KOPT-K1 (cell line): Measurements from ENCODE around the gene STH.

Experiments used
- H3K27ac ChIP-seq: fragments of 200-600 bp; sonication (generic); 2 replicates; pipeline ENCODE4 v1.5.1; 2016; ENCODE audit warnings: antibody characterized with exemption, mild to moderate bottlenecking, low read depth, low read length; ENCODE audit not compliant: poor library complexity, severe bottlenecking
- H3K36me3 ChIP-seq: fragments of 200-600 bp; sonication (generic); 2 replicates; pipeline ENCODE4 v1.5.1; 2017; ENCODE audit warnings: antibody characterized with exemption, mild to moderate bottlenecking, low read length, moderate library complexity; ENCODE audit not compliant: insufficient read depth
- H3K9me3 ChIP-seq: fragments of 200-600 bp; sonication (generic); 2 replicates; pipeline ENCODE4 v1.5.1; 2017; ENCODE audit warnings: antibody characterized with exemption, low read length, mild to moderate bottlenecking; ENCODE audit not compliant: insufficient read depth, poor library complexity, severe bottlenecking

STH gene

DNA sequence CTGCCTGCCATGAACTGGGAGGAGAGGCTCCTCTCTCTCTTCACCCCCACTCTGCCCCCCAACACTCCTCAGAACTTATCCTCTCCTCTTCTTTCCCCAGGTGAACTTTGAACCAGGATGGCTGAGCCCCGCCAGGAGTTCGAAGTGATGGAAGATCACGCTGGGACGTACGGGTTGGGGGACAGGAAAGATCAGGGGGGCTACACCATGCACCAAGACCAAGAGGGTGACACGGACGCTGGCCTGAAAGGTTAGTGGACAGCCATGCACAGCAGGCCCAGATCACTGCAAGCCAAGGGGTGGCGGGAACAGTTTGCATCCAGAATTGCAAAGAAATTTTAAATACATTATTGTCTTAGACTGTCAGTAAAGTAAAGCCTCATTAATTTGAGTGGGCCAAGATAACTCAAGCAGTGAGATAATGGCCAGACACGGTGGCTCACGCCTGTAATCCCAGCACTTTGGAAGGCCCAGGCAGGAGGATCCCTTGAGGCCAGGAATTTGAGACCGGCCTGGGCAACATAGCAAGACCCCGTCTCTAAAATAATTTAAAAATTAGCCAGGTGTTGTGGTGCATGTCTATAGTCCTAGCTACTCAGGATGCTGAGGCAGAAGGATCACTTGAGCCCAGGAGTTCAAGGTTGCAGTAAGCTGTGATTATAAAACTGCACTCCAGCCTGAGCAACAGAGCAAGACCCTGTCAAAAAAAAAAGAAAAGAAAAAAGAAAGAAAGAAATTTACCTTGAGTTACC lies 36.7 kb upstream of the STH start:
- H3K36me3 ChIP-seq = no peaks in the 10 kb centered on the region
- H3K9me3 ChIP-seq = no peaks in the 10 kb centered on the region
- no peak overlapping the region for H3K27ac ChIP-seq

DNA sequence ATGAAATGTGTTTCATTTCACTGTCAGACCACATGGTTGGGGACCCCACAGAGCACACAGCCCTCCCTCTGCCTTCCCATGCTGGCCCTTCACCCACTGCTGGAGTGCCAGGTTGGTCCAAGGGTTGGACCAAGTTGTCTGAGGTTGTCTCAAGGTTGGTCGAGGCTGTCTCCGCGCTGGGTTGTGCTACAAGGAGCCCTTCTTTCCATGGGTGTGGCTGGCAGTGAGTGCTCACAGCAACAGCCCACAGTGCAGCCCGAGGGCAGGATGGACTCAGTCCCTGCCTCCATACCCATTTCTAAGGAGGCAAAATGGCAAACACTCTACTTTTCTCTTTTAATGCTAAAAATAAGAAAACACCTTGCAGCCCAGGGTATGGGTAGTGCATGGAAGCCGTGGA lies 35.8 kb upstream of the STH start:
- Histone ChIP-seq H3K27ac (no peak overlapping the region), H3K36me3 (no peaks in the 10 kb centered on the region)

DNA sequence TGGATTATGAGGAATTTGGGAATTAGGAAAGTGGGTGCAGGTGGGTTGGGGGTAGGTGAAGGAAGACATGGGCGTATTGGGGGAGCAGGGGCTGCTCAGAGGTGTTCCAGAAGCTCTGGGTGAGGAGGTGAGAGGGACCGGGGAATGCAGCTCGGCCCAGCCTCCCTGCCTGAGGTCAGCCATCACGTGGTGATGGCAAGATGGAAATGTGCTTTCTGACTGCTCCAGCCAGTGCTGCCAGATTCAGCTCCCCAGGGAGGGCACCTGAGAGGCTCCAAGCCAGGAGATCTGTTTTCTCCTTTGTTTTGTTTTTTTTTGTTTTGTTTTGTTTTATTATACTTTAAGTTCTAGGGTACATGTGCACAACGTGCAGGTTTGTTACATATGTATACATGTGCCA lies 35.2 kb upstream of the STH start:
- H3K9me3 ChIP-seq = no peaks in the 10 kb centered on the region
- no peaks in the 10 kb centered on the region for H3K36me3 ChIP-seq
- H3K27ac ChIP-seq = no peak overlapping the region

More for the DNA sequence above, 35.8 kb upstream of the STH start:
- no peaks in the 10 kb centered on the region for H3K9me3 ChIP-seq

DNA sequence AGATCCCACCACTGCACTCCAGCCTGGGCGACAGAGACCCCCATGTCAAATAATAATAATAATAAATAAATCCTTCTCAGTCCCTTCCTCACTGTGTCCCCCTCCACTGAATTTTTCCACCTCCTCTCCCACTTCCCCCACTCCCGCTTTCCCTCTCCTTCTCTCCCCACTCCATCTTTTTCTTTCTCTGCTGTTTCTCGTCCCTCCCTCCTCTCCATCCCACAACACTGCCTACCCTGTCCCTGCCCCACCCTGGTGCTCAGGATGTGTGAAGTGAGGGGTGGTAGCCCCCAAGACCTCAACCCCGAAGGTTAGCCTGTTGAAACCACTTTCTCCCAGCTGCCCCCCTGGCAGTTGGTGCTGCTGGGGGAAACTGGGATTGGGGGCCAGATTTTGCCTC lies 34.4 kb upstream of the STH start:
- Histone ChIP-seq H3K36me3 (no peaks in the 10 kb centered on the region), H3K9me3 (no peaks in the 10 kb centered on the region), H3K27ac (no peak overlapping the region)

DNA sequence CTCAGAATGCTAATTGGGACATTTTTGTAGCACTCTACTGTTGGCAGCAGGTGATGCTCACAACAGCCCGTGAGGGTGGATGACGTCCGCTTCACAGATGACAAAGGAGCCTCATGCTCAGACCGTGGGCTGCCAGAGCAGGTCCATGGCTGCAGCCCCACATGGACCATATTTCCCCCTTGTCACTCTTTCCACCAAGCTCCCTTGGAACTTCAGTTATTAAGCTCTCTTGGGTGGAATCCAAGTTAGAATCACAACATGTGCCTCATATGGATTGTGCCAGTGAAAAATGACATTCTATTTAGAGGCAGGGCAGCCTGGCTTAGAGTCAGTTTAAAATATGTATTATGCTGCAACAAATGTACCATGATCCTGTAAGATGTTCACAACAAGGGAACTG lies 33.2 kb upstream of the STH start:
- no peak overlapping the region for H3K27ac ChIP-seq
- H3K9me3 ChIP-seq = no peaks in the 10 kb centered on the region
- no peaks in the 10 kb centered on the region for H3K36me3 ChIP-seq

DNA sequence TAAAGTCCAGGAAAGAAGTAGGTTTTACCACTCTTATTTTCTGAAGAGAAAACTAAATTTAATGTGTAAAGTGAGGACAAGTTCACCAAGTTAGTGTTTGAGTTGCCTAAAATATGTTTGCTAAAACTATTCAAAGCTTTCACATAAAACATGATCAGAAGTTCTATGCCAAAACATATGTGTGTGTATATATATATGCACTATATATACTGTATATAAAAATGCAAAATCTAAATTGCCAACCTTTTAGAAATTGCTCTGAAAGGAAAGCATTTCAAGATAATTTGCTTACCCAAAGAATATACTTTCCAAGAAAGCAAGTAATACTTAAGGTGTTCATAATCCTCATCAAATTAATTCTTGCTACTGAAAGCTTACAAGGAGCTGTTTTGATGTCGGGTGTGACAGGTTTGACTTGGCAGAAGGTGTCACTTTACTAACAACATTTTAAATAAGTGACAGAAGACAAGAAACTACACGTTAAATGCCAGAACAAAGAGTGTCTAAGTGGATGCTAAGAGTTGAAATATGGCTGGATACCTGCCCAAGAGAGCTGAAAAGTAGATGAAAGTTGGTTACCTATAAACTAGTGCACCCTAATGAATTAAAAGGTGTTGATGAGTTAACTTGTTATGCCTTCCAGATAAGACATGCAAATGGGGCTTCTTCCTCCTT lies 32.3 kb upstream of the STH start:
- Histone ChIP-seq H3K9me3 (no peaks in the 10 kb centered on the region), H3K36me3 (no peaks in the 10 kb centered on the region), H3K27ac (no peak overlapping the region)

DNA sequence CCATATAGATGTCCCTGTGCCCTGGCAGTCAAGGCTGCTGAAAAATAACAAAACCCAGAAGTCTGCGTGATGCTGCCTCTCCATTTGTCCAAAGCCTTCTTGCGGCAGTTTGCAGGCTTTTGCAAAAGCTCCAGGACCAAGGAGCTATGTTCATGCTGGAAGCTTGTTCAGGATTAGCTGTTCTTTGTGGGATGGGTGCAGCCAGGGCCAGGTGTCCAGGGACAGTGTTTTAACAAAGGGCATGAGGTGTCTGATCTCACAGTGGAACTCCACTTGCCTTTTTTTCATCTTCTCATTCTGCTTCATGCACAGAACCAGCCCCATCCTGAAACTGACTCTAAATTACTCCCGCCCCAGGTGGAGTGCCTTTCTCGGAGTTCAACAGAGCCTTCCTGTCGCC lies 31.7 kb upstream of the STH start:
- no peak overlapping the region for H3K27ac ChIP-seq
- no peaks in the 10 kb centered on the region for H3K9me3 ChIP-seq
- no peaks in the 10 kb centered on the region for H3K36me3 ChIP-seq

DNA sequence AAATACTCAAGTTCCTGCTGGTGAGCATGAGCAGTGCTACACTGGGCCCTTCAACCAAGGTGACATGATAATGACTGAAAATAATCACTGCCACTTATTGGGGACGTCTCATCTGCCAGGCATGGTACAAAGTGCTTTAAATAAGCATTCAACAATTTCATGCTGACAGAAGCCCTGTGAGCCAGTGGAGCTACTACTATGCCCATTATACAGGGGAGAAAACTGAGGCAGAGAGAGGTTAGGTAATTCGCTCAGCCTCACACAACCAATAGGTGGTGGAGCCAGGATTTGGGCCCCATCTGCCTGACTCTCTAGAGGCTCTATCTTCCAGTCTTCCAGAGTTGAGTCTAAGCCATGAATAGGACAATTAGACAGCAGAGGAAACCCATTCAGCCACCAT lies 30.3 kb upstream of the STH start:
- Histone ChIP-seq H3K27ac (no peak overlapping the region), H3K36me3 (no peaks in the 10 kb centered on the region), H3K9me3 (no peaks in the 10 kb centered on the region)

DNA sequence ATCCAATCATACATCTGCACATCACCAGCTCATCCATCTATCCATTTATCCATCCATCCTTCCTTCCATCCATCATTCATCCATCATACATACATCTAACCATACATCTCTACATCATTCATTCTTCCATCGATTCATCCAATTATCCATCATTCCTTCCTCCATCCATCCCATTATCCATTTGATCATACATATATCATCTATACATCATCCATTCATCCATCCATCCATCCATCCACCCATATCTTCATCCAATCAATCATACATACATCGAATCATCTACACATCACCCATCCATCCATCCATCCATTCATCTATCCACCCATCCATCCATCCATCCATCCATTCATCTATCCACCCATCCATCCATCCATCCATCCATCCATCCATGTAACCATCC lies 29.3 kb upstream of the STH start:
- Histone ChIP-seq H3K9me3 (no peaks in the 10 kb centered on the region), H3K36me3 (no peaks in the 10 kb centered on the region), H3K27ac (no peak overlapping the region)

DNA sequence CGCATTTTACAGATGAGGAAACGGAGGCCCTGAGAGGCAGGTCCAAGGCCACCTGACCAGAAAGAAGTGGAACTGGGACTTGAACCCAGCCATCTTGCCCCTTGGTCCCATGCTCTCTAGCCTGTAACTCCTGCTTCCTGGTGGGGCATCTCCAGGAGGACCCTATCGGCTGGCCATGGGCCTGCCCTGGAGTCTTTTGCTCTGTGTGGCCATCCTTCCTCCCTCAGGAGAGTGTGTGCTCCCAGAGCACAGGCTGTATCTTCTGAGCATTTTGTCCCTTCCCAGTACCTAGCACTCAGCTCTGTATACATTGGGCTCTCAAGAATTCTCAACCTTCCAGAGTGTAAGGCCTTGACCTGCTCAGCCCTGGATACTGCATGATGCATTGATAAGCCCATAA lies 28.4 kb upstream of the STH start:
- Histone ChIP-seq H3K27ac (no peak overlapping the region), H3K36me3 (no peaks in the 10 kb centered on the region)

DNA sequence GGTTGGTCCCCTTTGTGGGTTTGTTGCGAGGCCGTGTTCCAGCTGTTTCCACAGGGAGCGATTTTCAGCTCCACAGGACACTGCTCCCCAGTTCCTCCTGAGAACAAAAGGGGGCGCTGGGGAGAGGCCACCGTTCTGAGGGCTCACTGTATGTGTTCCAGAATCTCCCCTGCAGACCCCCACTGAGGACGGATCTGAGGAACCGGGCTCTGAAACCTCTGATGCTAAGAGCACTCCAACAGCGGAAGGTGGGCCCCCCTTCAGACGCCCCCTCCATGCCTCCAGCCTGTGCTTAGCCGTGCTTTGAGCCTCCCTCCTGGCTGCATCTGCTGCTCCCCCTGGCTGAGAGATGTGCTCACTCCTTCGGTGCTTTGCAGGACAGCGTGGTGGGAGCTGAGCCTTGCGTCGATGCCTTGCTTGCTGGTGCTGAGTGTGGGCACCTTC lies 27.3 kb upstream of the STH start:
- no peaks in the 10 kb centered on the region for H3K9me3 ChIP-seq
- H3K27ac ChIP-seq = no peak overlapping the region
- no peaks in the 10 kb centered on the region for H3K36me3 ChIP-seq

More for the DNA sequence above, 28.4 kb upstream of the STH start:
- no peaks in the 10 kb centered on the region for H3K9me3 ChIP-seq

DNA sequence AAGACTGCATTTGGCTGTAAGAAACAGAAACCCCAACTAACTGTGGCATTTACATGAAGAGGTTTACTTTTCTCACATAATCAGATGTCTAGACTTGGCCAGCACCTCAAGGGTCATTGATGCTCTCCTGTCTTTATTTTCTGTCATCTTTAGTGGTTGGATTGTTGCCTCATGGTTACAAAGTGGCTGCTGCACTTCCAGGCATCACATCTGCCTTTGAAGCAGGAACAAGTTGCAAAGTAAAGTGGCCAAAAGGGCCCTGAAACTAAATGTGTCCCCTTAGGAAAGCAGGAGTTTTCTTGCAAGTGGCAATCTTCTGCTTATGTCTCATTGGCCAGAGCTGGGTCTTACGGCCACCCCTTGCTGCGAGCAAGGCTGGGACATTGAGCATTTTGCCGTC lies 26.5 kb upstream of the STH start:
- H3K36me3 ChIP-seq = no peaks in the 10 kb centered on the region
- no peak overlapping the region for H3K27ac ChIP-seq
- H3K9me3 ChIP-seq = no peaks in the 10 kb centered on the region

DNA sequence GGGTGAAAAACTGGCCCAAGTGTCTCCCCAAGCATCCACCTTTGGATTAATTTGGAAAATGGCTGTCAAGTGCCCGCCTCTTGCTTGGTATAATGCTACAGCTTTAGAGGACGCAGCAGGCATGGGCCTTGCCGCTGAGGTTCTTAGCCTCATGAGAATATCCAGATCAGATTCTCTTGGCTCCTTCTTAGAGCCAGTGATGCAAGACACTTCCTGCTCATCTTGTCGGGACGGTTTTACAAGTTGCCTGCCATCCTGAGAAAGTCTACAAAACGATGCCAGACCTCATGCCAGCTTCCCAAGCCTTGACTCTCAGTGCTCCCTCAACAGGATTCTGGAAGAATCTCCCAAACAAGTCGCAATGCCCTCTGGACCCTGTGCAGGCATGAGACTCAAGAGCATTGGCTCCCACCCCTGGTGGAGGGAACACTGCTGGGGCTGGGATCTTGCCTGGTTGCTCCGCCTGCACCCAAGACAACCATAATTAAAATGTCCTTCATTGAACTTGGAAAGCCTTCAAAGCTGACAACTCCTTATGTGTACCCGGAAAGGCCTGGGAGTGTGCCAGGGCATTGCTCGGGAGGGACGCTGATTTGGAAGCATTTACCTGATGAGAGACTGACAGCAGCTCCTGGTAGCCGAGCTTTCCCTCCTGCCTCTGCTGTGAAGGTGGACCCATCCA lies 25.8 kb upstream of the STH start:
- Histone ChIP-seq H3K36me3 (no peaks in the 10 kb centered on the region), H3K27ac (no peak overlapping the region), H3K9me3 (no peaks in the 10 kb centered on the region)

DNA sequence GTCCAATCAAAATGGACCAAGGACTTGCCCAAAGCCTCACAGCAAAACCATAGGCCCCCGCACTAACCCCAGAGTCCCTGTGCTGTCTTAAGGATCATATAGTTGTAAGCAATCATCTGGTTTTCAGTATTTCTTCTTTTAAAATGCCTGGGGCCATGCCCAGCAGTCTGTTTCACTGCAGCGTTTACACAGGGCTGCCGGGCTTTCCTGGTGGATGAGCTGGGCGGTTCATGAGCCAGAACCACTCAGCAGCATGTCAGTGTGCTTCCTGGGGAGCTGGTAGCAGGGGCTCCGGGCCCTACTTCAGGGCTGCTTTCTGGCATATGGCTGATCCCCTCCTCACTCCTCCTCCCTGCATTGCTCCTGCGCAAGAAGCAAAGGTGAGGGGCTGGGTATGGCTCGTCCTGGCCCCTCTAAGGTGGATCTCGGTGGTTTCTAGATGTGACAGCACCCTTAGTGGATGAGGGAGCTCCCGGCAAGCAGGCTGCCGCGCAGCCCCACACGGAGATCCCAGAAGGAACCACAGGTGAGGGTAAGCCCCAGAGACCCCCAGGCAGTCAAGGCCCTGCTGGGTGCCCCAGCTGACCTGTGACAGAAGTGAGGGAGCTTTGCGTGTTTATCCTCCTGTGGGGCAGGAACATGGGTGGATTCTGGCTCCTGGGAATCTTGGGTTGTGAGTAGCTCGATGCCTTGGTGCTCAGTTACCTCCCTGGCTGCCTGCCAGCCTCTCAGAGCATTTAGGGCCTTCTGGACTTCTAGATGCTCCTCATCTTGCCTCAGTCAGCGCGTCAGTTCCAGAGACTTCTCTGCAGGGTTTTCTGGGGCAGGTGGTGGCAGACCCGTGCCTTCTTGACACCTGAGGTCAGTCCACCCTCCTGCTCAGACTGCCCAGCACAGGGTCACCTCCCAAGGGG lies 24.8 kb upstream of the STH start:
- H3K9me3 ChIP-seq = no peaks in the 10 kb centered on the region
- no peak overlapping the region for H3K27ac ChIP-seq
- H3K36me3 ChIP-seq = no peaks in the 10 kb centered on the region
